Jurkat, Clone E6-1 (cell line): Measurements from ENCODE around the gene OR2F2.

Experiments
- DNase-seq: peaks from one replicate; pipeline ENCODE4 v3.0.0-alpha.2; 2011; ENCODE audit warnings: low read depth, low spot score
- H3K4me3 ChIP-seq: 2 replicates; pipeline ENCODE4 v1.5.1; 2011; ENCODE audit warnings: mild to moderate bottlenecking, low read length, control low read depth, moderate library complexity

The OR2F2 gene

GRCh38 chr7:143910473-143911248 lies 24.4 kb upstream of the OR2F2 start:
- H3K4me3 ChIP-seq, result no peak overlapping the region
- DNase-seq, result no peak

- DNase-seq, result no peak
- no peak overlapping the region for H3K4me3 ChIP-seq
Measured at GRCh38 chr7:143913945-143914615, 21.0 kb upstream of the OR2F2 start.

GRCh38 chr7:143914938-143915652 lies 19.9 kb upstream of the OR2F2 start:
- no peak for DNase-seq
- H3K4me3 ChIP-seq, result no peak overlapping the region

- DNase-seq, result no peak
- H3K4me3 ChIP-seq, result no peak overlapping the region
Measured at GRCh38 chr7:143924851-143925250, 10.2 kb upstream of the OR2F2 start.

GRCh38 chr7:143929224-143929920 lies 5.7 kb upstream of the OR2F2 start:
- no peak overlapping the region for H3K4me3 ChIP-seq
- DNase-seq, result no peak

- H3K4me3 ChIP-seq, result no peak overlapping the region
- no peak for DNase-seq
Measured at GRCh38 chr7:143931739-143932138, 3.3 kb upstream of the OR2F2 start.

GRCh38 chr7:143936087-143937009 lies 1.3 kb downstream of the OR2F2 start:
- DNase-seq, result no peak
- no peak overlapping the region for H3K4me3 ChIP-seq

GRCh38 chr7:143938379-143939243 lies 3.6 kb downstream of the OR2F2 start:
- no peak overlapping the region for H3K4me3 ChIP-seq
- DNase-seq, result no peak

- H3K4me3 ChIP-seq, result no peak overlapping the region
- DNase-seq, result no peak
Measured at GRCh38 chr7:143945423-143945822, 10.4 kb downstream of the OR2F2 start.

- H3K4me3 ChIP-seq, result no peak overlapping the region
- no peak for DNase-seq
Measured at GRCh38 chr7:143947111-143947510, 12.1 kb downstream of the OR2F2 start.

- H3K4me3 ChIP-seq, result no peak overlapping the region
- DNase-seq, result no peak
Measured at GRCh38 chr7:143948733-143949132, 13.7 kb downstream of the OR2F2 start.

- DNase-seq, result no peak
- H3K4me3 ChIP-seq, result no peak overlapping the region
Measured at GRCh38 chr7:143953421-143953820, 18.4 kb downstream of the OR2F2 start.

GRCh38 chr7:143954135-143954534 lies 19.1 kb downstream of the OR2F2 start:
- H3K4me3 ChIP-seq, result no peak overlapping the region
- no peak for DNase-seq

GRCh38 chr7:143954544-143954943 lies 19.5 kb downstream of the OR2F2 start, which contains the start of gene OR2F1:
OR2F1 (plus strand) TSS chr7:143954844; CDS start chr7:143959971, 5,127 bp downstream.
- H3K4me3 ChIP-seq, result no peak within 1 kb of the TSS
- DNase-seq, result no peak

GRCh38 chr7:143958781-143959180 lies 23.7 kb downstream of the OR2F2 start:
- DNase-seq, result no peak
- H3K4me3 ChIP-seq, result no peak overlapping the region

- no peak for DNase-seq
- no peak overlapping the region for H3K4me3 ChIP-seq
Measured at GRCh38 chr7:143960813-143961610, 26.0 kb downstream of the OR2F2 start.

- DNase-seq, result no peak
- H3K4me3 ChIP-seq, result no peak overlapping the region
Measured at GRCh38 chr7:143965280-143965679, 30.2 kb downstream of the OR2F2 start.
